SK-N-SH (cell line): ENCODE results near the gene BCAS3. TPM values are rescaled to one million over a fixed set of nuclear protein-coding genes. Genes with fewer than 3 reads are reported as not detected.
A peak's percentile ranks its signal among the peaks of the same experiment; 100 is the strongest.

ENCODE experiments used
- CTCF ChIA-PET: fragments of 300-600, 350-600 bp; formaldehyde crosslinking; extraction: SDS; loops from one replicate; lab custom pipeline; 2021; lab: Yijun Ruan, JAX
- POLR2A ChIA-PET: fragments of 350-600 bp; sonication (Branson Sonifier 250); formaldehyde crosslinking; extraction: SDS; loops from one replicate; lab custom pipeline; 2020; ENCODE audit warnings: antibody characterized with exemption, inconsistent platforms; lab: Yijun Ruan, JAX
- DNase-seq: peaks from one replicate; pipeline ENCODE4 v3.0.0; 2012
- H2AFZ ChIP-seq: fragments of 200-600 bp; sonication (generic); 2 replicates; pipeline ENCODE4 v1.8.1; 2016; ENCODE audit warnings: antibody characterized with exemption, mild to moderate bottlenecking, low read depth
- H3F3A ChIP-seq: fragments of 200-600 bp; sonication (generic); replicated peaks from 2 replicates; pipeline ENCODE3; 2016; ENCODE audit warnings: antibody characterized with exemption, mild to moderate bottlenecking; ENCODE audit not compliant: insufficient read depth
- H3K27ac ChIP-seq, 2 experiments: fragments of 200-500 bp in 1 of 2; fragments of 200-600 bp in 1 of 2; sonication (Bioruptor generic) in 1 of 2; sonication (generic), shearing (Covaris generic) in 1 of 2; 2 replicates each; pipeline versions ENCODE4 v1.5.1 to v1.6.1; 2014 to 2016; ENCODE audit warnings: low read depth in 2 of 2, inconsistent platforms in 1 of 2, low read length in 1 of 2, mild to moderate bottlenecking in 1 of 2, mixed read lengths in 1 of 2
- H3K27me3 ChIP-seq: fragments of 200-600 bp; sonication (generic), shearing (Covaris generic); 2 replicates; pipeline ENCODE4 v1.6.1; 2016; ENCODE audit warnings: mixed run types; ENCODE audit not compliant: insufficient read depth
- H3K36me3 ChIP-seq, 2 experiments: fragments of 200-500 bp in 1 of 2; fragments of 200-600 bp in 1 of 2; sonication (Bioruptor generic) in 1 of 2; sonication (generic) in 1 of 2; replicated peaks in 1 of 2; 2 replicates each; pipeline versions ENCODE3 to v1.5.1; 2014 to 2016; ENCODE audit warnings: low read length in 1 of 2, mild to moderate bottlenecking in 1 of 2; ENCODE audit not compliant: insufficient read depth in 2 of 2, control insufficient read depth in 1 of 2
- H3K4me1 ChIP-seq, 2 experiments: fragments of 200-500 bp in 1 of 2; fragments of 200-600 bp in 1 of 2; sonication (Bioruptor generic) in 1 of 2; sonication (generic), shearing (Covaris generic) in 1 of 2; 2 replicates each; pipeline versions ENCODE4 v1.5.1 to v1.6.1; 2014 to 2016; ENCODE audit warnings: low read depth in 1 of 2, low read length in 1 of 2, mixed run types in 1 of 2; ENCODE audit not compliant: insufficient read depth in 2 of 2, control insufficient read depth in 1 of 2
- H3K4me2 ChIP-seq: fragments of 200-600 bp; sonication (generic), shearing (Covaris generic); 2 replicates; pipeline ENCODE4 v1.6.1; 2017; ENCODE audit warnings: mixed run types
- H3K4me3 ChIP-seq, 2 experiments: fragments of 200-500 bp in 1 of 2; fragments of 200-600 bp in 1 of 2; sonication (Bioruptor generic) in 1 of 2; sonication (generic), shearing (Covaris generic) in 1 of 2; 2 replicates each; pipeline versions ENCODE4 v1.5.1 to v1.8.1; 2014 to 2016; ENCODE audit warnings: low read depth in 2 of 2, inconsistent platforms in 1 of 2, low read length in 1 of 2, mild to moderate bottlenecking in 1 of 2, mixed read lengths in 1 of 2, moderate library complexity in 1 of 2
- H3K79me2 ChIP-seq: fragments of 200-600 bp; sonication (generic); 2 replicates; pipeline ENCODE4 v1.8.1; 2017; ENCODE audit warnings: mild to moderate bottlenecking; ENCODE audit not compliant: insufficient read depth
- H3K9ac ChIP-seq: fragments of 200-600 bp; sonication (generic); 2 replicates; pipeline ENCODE4 v1.6.1; 2017; ENCODE audit warnings: mixed run types
- H3K9me2 ChIP-seq: fragments of 200-600 bp; sonication (generic); 2 replicates; pipeline ENCODE4 v1.6.1; 2017; ENCODE audit warnings: mixed run types
- H3K9me3 ChIP-seq: fragments of 200-600 bp; sonication (generic); 2 replicates; pipeline ENCODE4 v1.6.1; 2017; ENCODE audit warnings: mixed run types, mild to moderate bottlenecking, moderate library complexity
- H4K20me1 ChIP-seq: fragments of 200-600 bp; sonication (generic); 2 replicates; pipeline ENCODE4 v1.6.1; 2017; ENCODE audit warnings: mild to moderate bottlenecking, mixed run types; ENCODE audit not compliant: insufficient read depth
- ELF1 ChIP-seq: IDR thresholded peaks from 2 replicates; pipeline ENCODE4 v1.4.0; 2012
- EZH2phosphoT487 ChIP-seq: fragments of 200-600 bp; sonication (generic); IDR thresholded peaks from 2 replicates; pipeline ENCODE4 v1.6.1; 2017; ENCODE audit warnings: low read depth, mixed run types, mild to moderate bottlenecking, antibody characterized with exemption, moderate library complexity, borderline replicate concordance
- FOSL2 ChIP-seq: IDR thresholded peaks from 2 replicates; pipeline ENCODE4 v1.4.0; 2012; ENCODE audit warnings: low read depth, mild to moderate bottlenecking, moderate library complexity, borderline replicate concordance
- JUND ChIP-seq: IDR thresholded peaks from 2 replicates; pipeline ENCODE4 v1.4.0; 2012
- RAD21 ChIP-seq: IDR thresholded peaks from 2 replicates; pipeline ENCODE4 v1.6.1; 2012; ENCODE audit warnings: mild to moderate bottlenecking, low read length
- RFX5 ChIP-seq: IDR thresholded peaks from 2 replicates; pipeline ENCODE4 v1.6.1; 2012; ENCODE audit warnings: mild to moderate bottlenecking, improper control_type of control experiment, low read length
- SMC3 ChIP-seq: IDR thresholded peaks from 2 replicates; pipeline ENCODE4 v1.6.1; 2012; ENCODE audit warnings: low read depth, low read length, improper control_type of control experiment
- TCF12 ChIP-seq: IDR thresholded peaks from 2 replicates; pipeline ENCODE4 v1.4.0; 2012
- WGBS: methylation state at CpG from one replicate; pipeline ENCODE4 v1.1.6; 2017; ENCODE audit warnings: low lambda C conversion rate; 5-methylcytosine and 5-hydroxymethylcytosine counted together
- polyA plus RNA-seq, 3 experiments: library from polyadenylated mRNA; depleted of rRNA; stranded (reverse); fragments of >200 nt; gene quantifications; 2 replicates each; pipeline ENCODE4 v1.2.3, GENCODE V29; 2012
- TF ChIP-seq, protein P1 (sequence below): fragments of 150-350 bp; IDR thresholded peaks from 2 replicates; pipeline ENCODE4 v1.6.1; 2017; ENCODE audit warnings: antibody characterized with exemption, low read length, low read depth, borderline replicate concordance
- TF ChIP-seq, protein P2 (sequence below): IDR thresholded peaks from 2 replicates; pipeline ENCODE4 v1.6.1; 2012; ENCODE audit warnings: mild to moderate bottlenecking, low read depth, low read length, moderate library complexity
- TF ChIP-seq, protein P3 (sequence below): fragments of 200-600 bp; sonication (generic); IDR thresholded peaks from 2 replicates; pipeline ENCODE4 v1.6.1; 2017; ENCODE audit warnings: antibody characterized with exemption, mild to moderate bottlenecking, moderate library complexity

Gene BCAS3
- polyA plus RNA-seq, 1 of the 3 experiments (the other 2 are of a cell fraction) = 5.9 TPM

DNA sequence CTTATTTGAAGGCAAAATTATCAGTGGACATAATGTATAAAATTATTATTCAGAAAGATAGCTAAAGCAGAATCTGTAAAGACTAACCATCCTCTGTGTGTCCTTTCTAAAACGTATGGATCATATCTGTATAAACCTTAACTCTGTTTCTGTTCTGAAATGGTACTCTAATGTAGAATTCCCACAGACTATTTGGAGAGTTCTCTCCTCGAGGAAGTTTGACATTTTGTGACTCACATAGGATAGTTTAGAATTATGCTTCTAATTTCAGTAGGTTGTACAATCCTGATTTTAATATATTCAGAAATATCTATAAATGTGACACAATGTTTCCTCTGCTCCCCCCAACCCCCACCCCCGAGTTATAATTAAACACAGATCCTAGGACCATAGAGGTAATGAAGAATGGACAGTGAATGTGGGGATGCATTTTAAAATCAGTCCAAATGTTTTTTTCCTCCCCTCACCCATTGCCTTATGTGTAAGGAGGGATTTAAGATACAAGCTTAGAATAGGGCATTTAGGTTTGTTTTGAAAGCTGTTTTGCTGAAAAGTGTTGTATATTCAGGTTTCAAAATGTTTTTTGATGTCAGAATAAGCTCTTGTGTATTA lies 66.8 kb downstream of the BCAS3 start:
- 15% methylated on average over 3 of the region's 3 CpGs for WGBS
- H4K20me1 ChIP-seq = no peaks in the 10 kb centered on the region
- no peaks in the 10 kb centered on the region for H3K9me2 ChIP-seq
- peaks cover 12% of the 10 kb centered on the region for H3F3A ChIP-seq
- peak overlapping the region; percentile 21 to 27; a peak in 3 of 4 replicates for H3K4me3 ChIP-seq
- CTCF ChIA-PET = interaction anchor here (0.7 to 4.3 kb wide), 11 partner anchors 11 to 839 kb away, joined by 3 to 27 read pairs (median 3); no protein-coding TSS in a partner anchor
- peak overlapping the region; percentile 56 for H3K9ac ChIP-seq
- H3K79me2 ChIP-seq = no peaks in the 10 kb centered on the region
- H3K27me3 ChIP-seq = no peaks in the 10 kb centered on the region
- POLR2A ChIA-PET = no interaction called here
- TF ChIP-seq TCF12 (peak; percentile 58; the same call in 1 of the 2 replicates), JUND (no peak), FOSL2 (no peak), RFX5 (no peak), ELF1 (no peak), EZH2phosphoT487 (no peak)
- TF ChIP-seq, protein P1, sequence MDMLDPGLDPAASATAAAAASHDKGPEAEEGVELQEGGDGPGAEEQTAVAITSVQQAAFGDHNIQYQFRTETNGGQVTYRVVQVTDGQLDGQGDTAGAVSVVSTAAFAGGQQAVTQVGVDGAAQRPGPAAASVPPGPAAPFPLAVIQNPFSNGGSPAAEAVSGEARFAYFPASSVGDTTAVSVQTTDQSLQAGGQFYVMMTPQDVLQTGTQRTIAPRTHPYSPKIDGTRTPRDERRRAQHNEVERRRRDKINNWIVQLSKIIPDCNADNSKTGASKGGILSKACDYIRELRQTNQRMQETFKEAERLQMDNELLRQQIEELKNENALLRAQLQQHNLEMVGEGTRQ = no peak
- TF ChIP-seq, protein P2, sequence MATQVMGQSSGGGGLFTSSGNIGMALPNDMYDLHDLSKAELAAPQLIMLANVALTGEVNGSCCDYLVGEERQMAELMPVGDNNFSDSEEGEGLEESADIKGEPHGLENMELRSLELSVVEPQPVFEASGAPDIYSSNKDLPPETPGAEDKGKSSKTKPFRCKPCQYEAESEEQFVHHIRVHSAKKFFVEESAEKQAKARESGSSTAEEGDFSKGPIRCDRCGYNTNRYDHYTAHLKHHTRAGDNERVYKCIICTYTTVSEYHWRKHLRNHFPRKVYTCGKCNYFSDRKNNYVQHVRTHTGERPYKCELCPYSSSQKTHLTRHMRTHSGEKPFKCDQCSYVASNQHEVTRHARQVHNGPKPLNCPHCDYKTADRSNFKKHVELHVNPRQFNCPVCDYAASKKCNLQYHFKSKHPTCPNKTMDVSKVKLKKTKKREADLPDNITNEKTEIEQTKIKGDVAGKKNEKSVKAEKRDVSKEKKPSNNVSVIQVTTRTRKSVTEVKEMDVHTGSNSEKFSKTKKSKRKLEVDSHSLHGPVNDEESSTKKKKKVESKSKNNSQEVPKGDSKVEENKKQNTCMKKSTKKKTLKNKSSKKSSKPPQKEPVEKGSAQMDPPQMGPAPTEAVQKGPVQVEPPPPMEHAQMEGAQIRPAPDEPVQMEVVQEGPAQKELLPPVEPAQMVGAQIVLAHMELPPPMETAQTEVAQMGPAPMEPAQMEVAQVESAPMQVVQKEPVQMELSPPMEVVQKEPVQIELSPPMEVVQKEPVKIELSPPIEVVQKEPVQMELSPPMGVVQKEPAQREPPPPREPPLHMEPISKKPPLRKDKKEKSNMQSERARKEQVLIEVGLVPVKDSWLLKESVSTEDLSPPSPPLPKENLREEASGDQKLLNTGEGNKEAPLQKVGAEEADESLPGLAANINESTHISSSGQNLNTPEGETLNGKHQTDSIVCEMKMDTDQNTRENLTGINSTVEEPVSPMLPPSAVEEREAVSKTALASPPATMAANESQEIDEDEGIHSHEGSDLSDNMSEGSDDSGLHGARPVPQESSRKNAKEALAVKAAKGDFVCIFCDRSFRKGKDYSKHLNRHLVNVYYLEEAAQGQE = no peak
- H3K36me3 ChIP-seq = peaks cover 0 to 4% of the 10 kb centered on the region in 2 experiments
- peak overlapping the region; percentile 57 for H3K4me2 ChIP-seq
- H2AFZ ChIP-seq = peak overlapping the region; percentile 48
- no peaks in the 10 kb centered on the region for H3K9me3 ChIP-seq
- peaks cover 10 to 17% of the 10 kb centered on the region in 2 experiments; a peak in 3 of 4 replicates for H3K4me1 ChIP-seq
- H3K27ac ChIP-seq = peak overlapping the region; percentile 79 to 84
- peak; percentile 23 for DNase-seq

DNA sequence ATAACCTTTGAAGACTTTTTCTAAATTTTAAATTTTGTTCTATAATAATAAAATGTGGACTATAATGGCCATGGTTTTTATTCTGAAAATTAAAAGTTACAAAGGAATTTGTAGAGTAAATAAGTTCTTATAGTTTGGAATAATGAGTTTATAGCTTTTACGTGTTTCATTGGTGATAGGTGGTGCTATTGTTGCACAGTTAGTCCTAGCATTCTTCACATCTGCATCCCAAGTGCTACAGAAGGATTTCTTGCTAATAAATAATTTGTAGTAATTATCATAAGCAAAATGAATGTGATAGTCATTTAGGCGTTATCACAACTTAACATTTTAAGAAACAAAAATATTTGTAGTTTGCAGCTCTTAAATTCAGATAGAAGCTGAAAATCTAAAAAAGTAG lies 67.9 kb downstream of the BCAS3 start:
- POLR2A ChIA-PET = no interaction called here
- H3K36me3 ChIP-seq = peaks cover 0 to 11% of the 10 kb centered on the region in 2 experiments
- TF ChIP-seq RAD21 = peak; percentile 75
- TF ChIP-seq, protein P3, sequence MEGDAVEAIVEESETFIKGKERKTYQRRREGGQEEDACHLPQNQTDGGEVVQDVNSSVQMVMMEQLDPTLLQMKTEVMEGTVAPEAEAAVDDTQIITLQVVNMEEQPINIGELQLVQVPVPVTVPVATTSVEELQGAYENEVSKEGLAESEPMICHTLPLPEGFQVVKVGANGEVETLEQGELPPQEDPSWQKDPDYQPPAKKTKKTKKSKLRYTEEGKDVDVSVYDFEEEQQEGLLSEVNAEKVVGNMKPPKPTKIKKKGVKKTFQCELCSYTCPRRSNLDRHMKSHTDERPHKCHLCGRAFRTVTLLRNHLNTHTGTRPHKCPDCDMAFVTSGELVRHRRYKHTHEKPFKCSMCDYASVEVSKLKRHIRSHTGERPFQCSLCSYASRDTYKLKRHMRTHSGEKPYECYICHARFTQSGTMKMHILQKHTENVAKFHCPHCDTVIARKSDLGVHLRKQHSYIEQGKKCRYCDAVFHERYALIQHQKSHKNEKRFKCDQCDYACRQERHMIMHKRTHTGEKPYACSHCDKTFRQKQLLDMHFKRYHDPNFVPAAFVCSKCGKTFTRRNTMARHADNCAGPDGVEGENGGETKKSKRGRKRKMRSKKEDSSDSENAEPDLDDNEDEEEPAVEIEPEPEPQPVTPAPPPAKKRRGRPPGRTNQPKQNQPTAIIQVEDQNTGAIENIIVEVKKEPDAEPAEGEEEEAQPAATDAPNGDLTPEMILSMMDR = peak; percentile 41
- TF ChIP-seq SMC3 = no peak; the same call in 1 of the 2 replicates
- TF ChIP-seq, all 33 proteins: peak for 2
- CTCF ChIA-PET = interaction anchor here (0.5 to 4.3 kb wide), 13 partner anchors 13 to 667 kb away, joined by 3 to 27 read pairs (median 4); no protein-coding TSS in a partner anchor
- H4K20me1 ChIP-seq = no peaks in the 10 kb centered on the region
- DNase-seq = no peak
- no peaks in the 10 kb centered on the region for H3K9me2 ChIP-seq
- 84% methylated on average over 2 of the region's 2 CpGs for WGBS
- no peaks in the 10 kb centered on the region for H3K27me3 ChIP-seq
- H3K9ac ChIP-seq = no peak overlapping the region
- no peak overlapping the region for H3K4me3 ChIP-seq
- H3K27ac ChIP-seq = no peak overlapping the region
- H2AFZ ChIP-seq = no peak overlapping the region
- no peak overlapping the region for H3K4me2 ChIP-seq
- peaks cover 3% of the 10 kb centered on the region; the same call in 1 of the 2 replicates for H3K9me3 ChIP-seq
- no peaks in the 10 kb centered on the region for H3K79me2 ChIP-seq
- peaks cover 10 to 17% of the 10 kb centered on the region in 2 experiments; a peak in 3 of 4 replicates for H3K4me1 ChIP-seq
- H3F3A ChIP-seq = peaks cover 12% of the 10 kb centered on the region
